ENCODE data around the gene ST8SIA2. TPM values are rescaled to one million over a fixed set of nuclear protein-coding genes. Genes with fewer than 3 reads are reported as not detected.
"Not testable (repeated sequence)": the region's sequence is repeated elsewhere in the genome, so short reads cannot be mapped to it uniquely, and the experiment has no call there.

ST8SIA2 gene
- total and polyA plus RNA-seq, 4 donors, result not detected

- TF ChIP-seq, protein P1, sequence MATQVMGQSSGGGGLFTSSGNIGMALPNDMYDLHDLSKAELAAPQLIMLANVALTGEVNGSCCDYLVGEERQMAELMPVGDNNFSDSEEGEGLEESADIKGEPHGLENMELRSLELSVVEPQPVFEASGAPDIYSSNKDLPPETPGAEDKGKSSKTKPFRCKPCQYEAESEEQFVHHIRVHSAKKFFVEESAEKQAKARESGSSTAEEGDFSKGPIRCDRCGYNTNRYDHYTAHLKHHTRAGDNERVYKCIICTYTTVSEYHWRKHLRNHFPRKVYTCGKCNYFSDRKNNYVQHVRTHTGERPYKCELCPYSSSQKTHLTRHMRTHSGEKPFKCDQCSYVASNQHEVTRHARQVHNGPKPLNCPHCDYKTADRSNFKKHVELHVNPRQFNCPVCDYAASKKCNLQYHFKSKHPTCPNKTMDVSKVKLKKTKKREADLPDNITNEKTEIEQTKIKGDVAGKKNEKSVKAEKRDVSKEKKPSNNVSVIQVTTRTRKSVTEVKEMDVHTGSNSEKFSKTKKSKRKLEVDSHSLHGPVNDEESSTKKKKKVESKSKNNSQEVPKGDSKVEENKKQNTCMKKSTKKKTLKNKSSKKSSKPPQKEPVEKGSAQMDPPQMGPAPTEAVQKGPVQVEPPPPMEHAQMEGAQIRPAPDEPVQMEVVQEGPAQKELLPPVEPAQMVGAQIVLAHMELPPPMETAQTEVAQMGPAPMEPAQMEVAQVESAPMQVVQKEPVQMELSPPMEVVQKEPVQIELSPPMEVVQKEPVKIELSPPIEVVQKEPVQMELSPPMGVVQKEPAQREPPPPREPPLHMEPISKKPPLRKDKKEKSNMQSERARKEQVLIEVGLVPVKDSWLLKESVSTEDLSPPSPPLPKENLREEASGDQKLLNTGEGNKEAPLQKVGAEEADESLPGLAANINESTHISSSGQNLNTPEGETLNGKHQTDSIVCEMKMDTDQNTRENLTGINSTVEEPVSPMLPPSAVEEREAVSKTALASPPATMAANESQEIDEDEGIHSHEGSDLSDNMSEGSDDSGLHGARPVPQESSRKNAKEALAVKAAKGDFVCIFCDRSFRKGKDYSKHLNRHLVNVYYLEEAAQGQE (IDR thresholded peaks at IDR 0.05), result no peak
- no peak for TF ChIP-seq TAF1 (conservative IDR thresholded peaks at IDR 0.05)
- TF ChIP-seq ZBTB33 (IDR thresholded peaks at IDR 0.05), result no peak
Observed at GRCh38 chr15:92471288-92471687, 77.6 kb downstream of the ST8SIA2 start (continued).

DNA sequence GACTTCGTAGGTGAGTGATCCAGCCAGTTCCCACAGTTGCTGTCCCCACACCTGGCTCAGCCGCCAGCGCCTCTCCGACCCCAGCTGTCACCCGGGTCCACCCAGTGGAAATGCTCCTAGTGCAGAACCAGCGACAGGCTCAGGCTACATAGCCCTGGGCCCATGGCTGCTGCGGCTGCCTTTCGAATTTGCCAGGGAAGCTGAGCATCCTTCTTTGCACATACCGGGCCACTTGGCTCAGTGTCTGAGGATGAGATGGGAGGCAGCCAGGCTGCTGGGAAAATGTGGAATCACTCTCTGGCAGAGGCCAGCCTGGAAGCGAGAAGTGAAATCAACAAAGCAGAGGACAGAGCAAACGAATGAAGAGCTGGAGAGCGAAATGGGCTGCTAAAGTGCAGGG is 80.1 kb downstream of the ST8SIA2 start:
- H3K36me3 ChIP-seq (ENCODE audit: control insufficient read depth in 4 of 4, insufficient read depth in 3 of 4, low read depth in 1 of 4, low read length in 3 of 4), result no peaks in the 10 kb centered on the region
- TF ChIP-seq, protein P2, sequence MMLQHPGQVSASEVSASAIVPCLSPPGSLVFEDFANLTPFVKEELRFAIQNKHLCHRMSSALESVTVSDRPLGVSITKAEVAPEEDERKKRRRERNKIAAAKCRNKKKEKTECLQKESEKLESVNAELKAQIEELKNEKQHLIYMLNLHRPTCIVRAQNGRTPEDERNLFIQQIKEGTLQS (IDR thresholded peaks at IDR 0.05), result no peak
- no peak for TF ChIP-seq HNF4A (conservative IDR thresholded peaks at IDR 0.05)
- TF ChIP-seq HNF4G (IDR thresholded peaks at IDR 0.05), result no peak
- no peak for TF ChIP-seq RAD21 (IDR thresholded peaks at IDR 0.05)
- TF ChIP-seq FOXA2 (IDR thresholded peaks at IDR 0.05), result no peak
- H3K9ac ChIP-seq (ENCODE audit: low read depth in 1 of 2, low read length in 2 of 2), result no peak overlapping the region
- no peak overlapping the region for H3K4me3 ChIP-seq (ENCODE audit: low read depth in 1 of 3, low read length in 3 of 3)
- no peaks in the 10 kb centered on the region for H3K27me3 ChIP-seq (ENCODE audit: control insufficient read depth in 4 of 4, insufficient read depth in 4 of 4, low read length in 3 of 4)
- H3K9me3 ChIP-seq (ENCODE audit: control insufficient read depth in 4 of 4, low read length in 3 of 4), result no peaks in the 10 kb centered on the region
- no peak for DNase-seq (ENCODE audit: low spot score)
- H3K4me1 ChIP-seq (ENCODE audit: control insufficient read depth in 4 of 4, insufficient read depth in 4 of 4, low read length in 3 of 4), result no peaks in the 10 kb centered on the region
- 80% methylated on average over 12 of the region's 12 CpGs for WGBS
- H3K27ac ChIP-seq (ENCODE audit: low read depth in 1 of 2, low read length in 2 of 2), result no peak overlapping the region

GRCh38 chr15:92479730-92480129 is 86.0 kb downstream of the ST8SIA2 start:
- not testable (repeated sequence) for H3K27me3 ChIP-seq (ENCODE audit: control insufficient read depth in 4 of 4, insufficient read depth in 4 of 4, low read length in 3 of 4); H3K4me1 ChIP-seq (ENCODE audit: control insufficient read depth in 4 of 4, insufficient read depth in 4 of 4, low read length in 3 of 4); H3K9me3 ChIP-seq (ENCODE audit: control insufficient read depth in 4 of 4, low read length in 3 of 4); DNase-seq (ENCODE audit: low spot score); H3K4me3 ChIP-seq (ENCODE audit: low read depth in 1 of 3, low read length in 3 of 3); H3K27ac ChIP-seq (ENCODE audit: low read depth in 1 of 2, low read length in 2 of 2); H3K36me3 ChIP-seq (ENCODE audit: control insufficient read depth in 4 of 4, insufficient read depth in 3 of 4, low read depth in 1 of 4, low read length in 3 of 4); H3K9ac ChIP-seq (ENCODE audit: low read depth in 1 of 2, low read length in 2 of 2)
- WGBS, result 58% methylated on average over 2 of the region's 2 CpGs

GRCh38 chr15:92480361-92480760 is 86.7 kb downstream of the ST8SIA2 start:
- no peak overlapping the region for H3K4me3 ChIP-seq (ENCODE audit: low read depth in 1 of 3, low read length in 3 of 3)
- no peak for DNase-seq (ENCODE audit: low spot score)
- H3K9me3 ChIP-seq (ENCODE audit: control insufficient read depth in 4 of 4, low read length in 3 of 4), result no peaks in the 10 kb centered on the region
- no peaks in the 10 kb centered on the region for H3K36me3 ChIP-seq (ENCODE audit: control insufficient read depth in 4 of 4, insufficient read depth in 3 of 4, low read depth in 1 of 4, low read length in 3 of 4)
- H3K27me3 ChIP-seq (ENCODE audit: control insufficient read depth in 4 of 4, insufficient read depth in 4 of 4, low read length in 3 of 4), result peaks cover 0 to 3% (median 0%) of the 10 kb centered on the region in 4 donors
- whole genome bisulfite sequencing, result 77% methylated on average over 4 of the region's 4 CpGs
- no peak overlapping the region for H3K27ac ChIP-seq (ENCODE audit: low read depth in 1 of 2, low read length in 2 of 2)
- H3K4me1 ChIP-seq (ENCODE audit: control insufficient read depth in 4 of 4, insufficient read depth in 4 of 4, low read length in 3 of 4), result no peaks in the 10 kb centered on the region
- no peak for TF ChIP-seq TAF1 (conservative IDR thresholded peaks at IDR 0.05)
- TF ChIP-seq EGR1 (IDR thresholded peaks at IDR 0.05; ENCODE audit: low read depth in 2 of 2), result no peak
- no peak for TF ChIP-seq HNF4G (IDR thresholded peaks at IDR 0.05)
- H3K9ac ChIP-seq (ENCODE audit: low read depth in 1 of 2, low read length in 2 of 2), result no peak overlapping the region
